Embryonic facial prominence (tissue), 1 donor: ENCODE measurements around the gene SLC38A5.

Experiments used
- DNase-seq: peaks from one replicate; pipeline ENCODE4 v3.0.0-alpha.2; 2016; ENCODE audit errors: extremely low spot score

SLC38A5 gene

DNA sequence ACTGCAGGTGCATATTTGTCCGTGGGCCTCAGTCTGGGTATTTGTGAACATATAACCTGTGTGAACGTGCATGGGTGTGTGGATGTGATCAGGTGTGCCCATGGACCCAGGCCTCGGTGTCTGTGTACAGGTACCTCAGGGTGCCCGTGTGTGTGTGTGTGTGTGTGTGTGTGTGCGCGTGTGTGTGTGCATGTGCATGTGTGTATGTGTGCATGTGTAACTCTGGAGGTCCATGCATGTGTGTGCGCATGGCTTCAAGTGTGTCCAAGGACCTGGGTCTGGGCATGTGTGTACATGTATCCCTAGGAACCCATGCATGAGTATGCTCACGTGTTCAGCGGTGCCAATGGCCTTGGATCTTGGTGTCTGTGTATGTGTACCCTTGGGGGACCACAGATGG, 21.7 kb upstream of the SLC38A5 start:
- no peak for DNase-seq

DNA sequence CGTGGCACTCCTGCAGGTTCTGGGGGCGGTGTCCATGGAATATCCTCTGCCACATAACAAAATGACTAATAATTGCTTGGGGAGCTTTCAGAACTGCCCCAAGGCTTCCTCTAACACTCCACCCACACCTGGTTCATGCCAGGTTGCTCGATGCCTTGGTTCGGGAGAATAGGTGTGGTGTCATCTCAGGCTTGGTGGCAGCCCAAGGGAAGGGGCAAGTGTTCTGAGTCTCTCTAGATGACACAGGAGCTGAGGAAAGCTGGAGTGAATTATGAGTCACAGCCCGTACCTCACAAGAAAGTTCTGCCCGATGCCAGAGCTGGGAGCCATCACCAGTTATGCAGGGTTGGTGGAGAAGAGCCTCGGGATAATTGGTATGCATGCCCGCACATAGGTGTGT, 20.6 kb upstream of the SLC38A5 start:
- no peak for DNase-seq

DNA sequence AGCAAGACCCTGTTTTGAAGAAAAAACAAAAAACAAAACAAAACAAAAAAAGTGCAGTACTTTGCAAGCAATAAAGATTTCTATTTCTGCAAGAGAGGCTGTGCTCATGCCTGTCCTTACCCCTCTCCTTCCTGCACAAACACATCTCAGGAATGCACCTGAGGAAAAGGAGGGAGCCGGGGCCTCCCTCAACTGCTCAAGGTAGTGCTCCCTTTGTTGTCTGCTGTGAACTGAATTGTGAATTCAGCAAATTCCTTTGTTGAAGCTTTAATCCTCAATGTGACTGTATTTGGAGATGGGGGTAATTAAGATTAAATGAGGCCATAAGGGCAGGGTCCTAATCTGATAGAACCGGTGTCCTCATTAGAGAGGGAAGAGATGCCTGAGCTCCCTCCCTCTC, 19.8 kb upstream of the SLC38A5 start:
- no peak for DNase-seq

DNA sequence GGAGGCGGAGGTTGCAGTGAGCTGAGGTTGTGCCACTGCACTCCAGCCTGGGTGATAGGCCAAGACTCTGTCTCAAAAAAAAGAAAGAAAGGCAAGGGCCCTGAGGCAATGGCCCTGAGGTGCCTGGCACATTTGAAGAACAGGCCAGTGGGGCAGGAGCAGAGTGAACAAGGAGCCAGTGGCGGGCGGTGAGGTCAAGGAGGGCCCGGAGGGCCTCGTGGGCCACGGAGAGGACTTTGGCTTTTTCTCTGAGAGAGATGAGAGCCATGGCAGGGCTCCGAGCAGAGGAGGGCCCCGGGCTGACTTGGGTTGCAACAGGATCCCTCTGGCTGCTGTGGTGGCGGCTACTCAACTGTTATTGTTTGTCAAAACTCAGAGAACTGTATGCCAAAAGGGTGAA, 19.2 kb upstream of the SLC38A5 start:
- DNase-seq = no peak

DNA sequence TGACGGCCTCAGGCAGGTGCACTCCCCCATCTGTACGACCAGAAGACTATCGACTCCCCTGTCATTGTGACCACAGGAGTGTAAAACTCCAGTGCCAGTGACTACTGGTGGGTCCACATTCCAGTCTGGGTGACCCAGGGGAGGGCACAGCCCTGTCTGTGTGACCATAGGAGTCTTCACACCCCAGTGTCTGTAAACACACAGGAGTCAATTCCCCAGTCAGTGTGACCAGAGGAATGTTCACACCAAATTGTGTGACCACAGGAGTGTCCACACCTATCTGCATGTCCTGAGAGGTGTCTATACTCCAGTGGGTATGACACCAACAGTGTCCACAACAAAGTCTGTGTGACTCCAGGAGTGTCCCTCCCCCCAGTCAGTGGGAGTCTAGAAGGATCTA, 18.0 kb upstream of the SLC38A5 start:
- no peak for DNase-seq

DNA sequence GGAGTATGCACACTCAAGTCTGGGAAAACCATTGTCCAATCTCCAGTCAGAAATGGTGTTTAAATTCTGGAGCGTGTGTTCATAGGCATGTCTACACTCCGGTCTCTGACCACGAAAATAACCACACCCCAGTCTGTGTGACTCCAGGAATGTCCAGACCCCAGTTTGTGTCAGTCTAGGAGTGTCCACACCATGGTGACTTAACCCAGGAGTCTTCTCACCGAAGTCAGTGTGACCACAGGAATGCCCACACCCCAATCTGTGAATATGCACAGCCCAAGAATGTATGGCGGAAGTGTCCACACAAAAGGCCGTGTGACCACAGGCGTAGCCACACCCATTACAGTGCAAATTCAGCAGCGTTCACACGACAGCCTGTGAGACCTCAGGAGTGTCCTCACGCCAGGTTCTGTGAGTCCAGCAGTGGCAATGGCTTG, 17.3 kb upstream of the SLC38A5 start:
- no peak for DNase-seq

DNA sequence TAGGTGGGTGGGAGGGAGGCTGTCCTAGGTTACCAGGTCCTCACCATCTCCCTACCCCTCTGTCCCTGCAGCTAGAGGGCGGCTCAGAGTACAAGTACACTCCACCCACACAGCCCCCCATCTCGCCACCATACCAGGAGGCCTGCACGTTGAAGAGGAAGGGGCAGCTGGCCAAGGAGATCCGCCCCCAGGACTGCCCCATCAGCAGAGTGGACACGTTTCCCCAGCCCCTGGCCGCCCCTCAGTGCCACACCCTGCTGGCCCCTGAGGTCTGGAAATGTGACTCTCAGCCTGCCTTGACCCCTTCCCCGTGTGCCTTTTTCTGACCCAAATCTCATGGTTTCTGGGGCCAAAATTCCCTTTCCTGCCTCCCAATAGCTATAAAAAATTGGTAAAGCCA, 12.5 kb upstream of the SLC38A5 start:
- no peak for DNase-seq

DNA sequence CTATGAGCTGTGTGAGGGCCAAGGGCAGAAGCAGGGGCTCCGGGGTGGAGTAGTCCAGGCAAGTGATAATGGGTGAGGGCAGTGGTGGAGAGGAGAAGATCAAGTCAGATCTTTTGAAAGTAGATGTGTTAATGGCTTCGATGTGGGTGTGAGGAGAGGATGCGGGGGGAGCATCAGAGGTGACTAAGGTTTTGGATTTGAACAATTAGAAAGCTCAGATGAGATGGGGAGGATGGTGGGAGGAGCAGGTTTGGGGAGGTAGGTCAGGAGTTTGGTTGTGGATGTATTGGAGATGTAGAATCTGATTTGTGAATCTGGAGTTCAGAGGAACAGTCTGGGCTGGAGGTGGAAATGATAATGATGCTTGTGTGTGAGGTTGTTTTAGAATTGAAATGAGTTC, 10.5 kb upstream of the SLC38A5 start:
- no peak for DNase-seq

DNA sequence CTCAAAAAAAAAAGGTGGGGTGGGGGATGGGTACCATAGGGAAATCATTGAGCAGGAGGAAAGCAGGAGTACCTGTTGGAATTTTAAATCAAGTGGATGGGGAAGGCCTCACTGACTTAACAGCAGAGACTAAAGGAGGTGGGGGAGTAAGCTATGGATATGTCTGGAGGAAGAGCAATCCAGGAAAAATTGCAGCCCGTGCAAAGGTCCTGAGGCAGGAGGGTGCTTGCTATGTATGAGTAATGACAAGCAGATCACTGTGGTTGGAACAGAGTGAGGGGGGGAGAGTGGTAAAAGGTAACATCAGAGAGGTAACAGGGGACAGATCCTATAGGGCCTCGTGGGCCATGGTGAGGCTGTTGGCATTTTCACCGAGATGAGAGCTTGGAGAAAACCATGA, 10.1 kb upstream of the SLC38A5 start:
- no peak for DNase-seq

DNA sequence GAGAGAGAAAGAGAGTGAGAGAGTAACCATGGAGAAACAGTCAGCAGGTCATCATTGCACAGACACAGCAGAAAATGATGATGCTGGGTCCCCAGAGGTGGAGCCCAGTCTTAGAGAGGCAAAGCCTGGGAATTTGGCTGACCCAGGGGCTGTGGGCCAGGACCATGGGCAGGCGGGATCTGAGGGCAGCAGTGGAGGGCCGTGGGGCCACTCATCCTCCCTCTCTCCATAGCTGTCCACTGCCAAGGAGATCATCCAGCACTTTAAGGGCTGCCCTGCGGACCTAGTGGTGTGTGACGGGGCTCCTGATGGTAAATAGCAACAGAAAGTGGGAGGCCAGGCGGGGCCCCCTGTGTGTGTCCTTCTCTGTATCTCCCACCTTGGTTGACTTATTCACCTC, 8.7 kb upstream of the SLC38A5 start:
- no peak for DNase-seq

DNA sequence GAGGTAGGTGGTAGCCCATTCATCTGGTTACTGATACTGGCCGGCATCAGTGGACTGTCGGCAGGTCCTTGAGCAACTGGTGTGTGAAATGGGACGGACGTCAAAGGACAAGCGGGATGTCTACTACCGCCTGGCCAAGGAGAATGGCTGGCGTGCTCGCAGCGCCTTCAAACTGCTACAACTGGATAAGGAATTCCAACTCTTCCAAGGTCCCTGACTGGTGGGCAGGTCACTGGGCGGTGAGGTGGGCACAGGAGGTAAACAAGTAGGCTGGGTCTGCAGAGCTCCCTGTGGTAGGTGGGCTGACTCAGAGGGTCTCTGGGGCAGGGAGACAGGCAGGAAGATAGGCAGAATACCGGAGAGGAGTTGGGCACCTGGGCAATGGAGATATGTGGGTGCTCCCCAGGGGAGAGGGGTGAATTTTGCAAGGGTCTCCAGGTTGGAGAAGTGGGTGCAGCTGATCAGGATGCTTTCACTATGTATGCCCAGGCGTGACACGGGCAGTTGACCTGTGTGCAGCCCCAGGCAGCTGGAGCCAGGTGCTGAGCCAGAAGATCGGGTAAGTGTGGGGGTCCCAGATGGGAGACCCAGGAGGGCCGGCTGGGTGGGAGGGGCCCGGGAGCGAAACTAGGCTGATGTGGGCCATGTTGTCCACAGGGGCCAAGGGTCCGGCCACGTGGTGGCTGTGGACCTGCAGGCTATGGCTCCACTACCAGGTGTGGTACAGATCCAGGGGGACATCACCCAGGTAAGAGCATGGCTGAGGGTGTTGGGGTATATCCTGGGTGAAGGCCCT, 8.1 kb upstream of the SLC38A5 start:
- DNase-seq = no peak

DNA sequence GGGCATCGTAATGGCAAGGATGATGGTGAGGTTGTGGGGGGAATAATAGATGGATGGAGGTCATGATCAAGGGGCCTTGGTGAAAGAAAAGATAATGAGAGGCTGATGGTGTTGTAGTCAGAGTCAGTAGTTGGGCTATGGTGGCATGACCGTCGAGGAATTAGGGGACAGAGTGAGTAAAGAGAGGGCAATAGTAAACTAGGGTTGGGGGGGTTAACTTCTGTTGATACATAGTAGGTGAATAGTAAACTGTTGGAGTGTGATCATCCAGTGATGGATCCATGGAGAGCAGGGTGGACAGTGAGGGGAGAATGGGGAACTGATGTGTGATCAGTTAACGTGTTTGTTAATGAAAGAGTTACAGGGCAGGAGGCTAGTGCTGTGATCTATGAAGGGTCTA, 6.9 kb upstream of the SLC38A5 start:
- DNase-seq = no peak

DNA sequence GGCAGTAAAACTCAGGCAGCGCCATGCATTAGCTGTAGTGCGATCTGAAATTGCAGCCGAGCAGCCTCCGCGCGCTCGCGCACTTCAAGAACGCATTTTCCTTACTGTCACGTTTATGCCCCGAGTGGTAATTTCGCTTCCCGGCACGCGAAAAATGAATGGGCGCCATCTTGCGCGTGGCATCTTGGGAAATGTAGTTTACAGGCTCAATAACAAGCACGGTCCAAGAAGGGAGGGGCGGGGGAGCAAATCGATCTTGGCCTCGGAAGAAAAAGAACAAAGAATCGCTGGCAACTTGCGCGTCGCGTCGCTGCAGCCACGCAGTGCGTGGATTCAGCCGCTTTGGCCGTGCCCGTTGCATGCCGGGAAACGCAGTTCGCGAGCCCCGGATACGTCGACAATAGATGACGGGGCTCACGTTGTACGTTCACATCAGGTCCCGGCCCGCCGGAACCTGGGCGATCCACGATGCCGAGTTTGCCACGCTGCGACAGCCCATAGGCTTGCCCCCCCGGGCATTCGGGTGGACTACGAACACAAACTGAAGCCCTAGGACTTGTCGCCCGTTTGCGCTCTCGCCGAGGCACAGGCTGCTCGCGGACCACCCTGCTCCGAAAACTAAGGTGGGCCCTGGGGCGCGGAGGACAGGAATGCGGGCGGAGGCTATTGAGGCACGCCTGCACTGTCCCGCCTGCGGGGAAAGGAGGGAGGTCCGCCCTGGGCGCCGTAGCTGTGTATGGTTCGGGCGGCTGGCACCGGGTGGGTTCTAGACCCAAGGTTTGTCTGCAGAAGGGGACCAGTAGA, 5.9 kb upstream of the SLC38A5 start, which contains the start of gene FTSJ1:
FTSJ1 (plus strand) TSS at position 426 of the 804 bp plus-strand sequence. CDS start 1,849 bp downstream, outside the sequence.
- peak; percentile 73 for DNase-seq

DNA sequence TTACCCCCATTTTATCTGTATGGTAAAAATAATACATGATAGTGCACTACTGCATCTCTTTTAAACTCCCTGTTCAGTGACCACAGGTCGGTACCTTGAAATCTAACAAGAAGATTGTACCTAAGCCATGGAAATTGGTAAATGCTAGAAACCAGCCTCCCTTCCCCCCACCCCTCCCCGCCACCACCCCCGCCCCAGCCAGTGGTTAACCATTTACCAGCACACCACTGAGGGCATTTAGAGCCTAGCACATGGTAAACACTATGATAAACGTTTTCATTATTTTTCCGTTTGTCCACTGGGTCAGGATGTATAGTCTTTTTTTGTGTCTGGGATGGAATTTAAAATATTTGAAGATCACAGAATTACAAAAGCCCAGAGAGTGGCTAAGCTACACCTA, 5.2 kb upstream of the SLC38A5 start:
- no peak for DNase-seq

DNA sequence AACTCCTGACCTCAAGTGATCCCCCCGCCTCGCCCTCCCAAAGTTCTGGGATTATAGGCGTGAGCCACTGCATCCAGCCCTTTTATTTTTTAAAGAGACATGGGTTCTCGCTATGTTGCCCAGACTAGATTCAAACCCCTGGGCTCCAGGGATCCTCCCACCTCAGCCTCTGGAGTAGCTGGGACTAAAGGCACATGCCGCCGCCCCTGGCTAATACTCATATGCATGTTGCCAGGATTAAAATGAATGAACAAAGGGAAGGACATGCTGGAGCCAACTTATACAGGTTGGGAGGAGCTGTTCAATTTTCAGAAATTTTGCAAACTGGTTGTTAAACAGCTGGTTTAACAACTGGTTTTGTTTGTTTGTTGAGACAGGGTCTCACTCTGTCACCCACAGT, 4.5 kb upstream of the SLC38A5 start:
- DNase-seq = no peak

DNA sequence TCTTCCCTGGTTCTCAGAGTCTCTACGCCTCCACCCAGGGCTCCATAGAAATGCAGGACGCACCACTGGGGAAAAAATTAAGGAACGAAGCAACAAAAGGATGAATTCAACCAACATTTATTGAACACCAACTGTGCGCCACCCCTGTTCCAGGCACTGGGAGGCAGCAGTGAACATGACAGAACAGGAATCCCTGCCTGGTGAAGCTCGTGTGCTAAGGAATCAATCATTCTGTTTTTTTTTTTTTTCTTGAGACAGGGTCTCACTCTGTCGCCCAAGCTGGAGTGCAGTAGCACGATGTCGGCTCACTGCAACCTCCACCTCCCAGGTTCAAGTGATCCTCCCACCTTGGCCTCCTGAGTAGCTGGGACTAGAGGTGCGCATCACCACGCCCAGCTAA, 4.1 kb upstream of the SLC38A5 start:
- DNase-seq = no peak

DNA sequence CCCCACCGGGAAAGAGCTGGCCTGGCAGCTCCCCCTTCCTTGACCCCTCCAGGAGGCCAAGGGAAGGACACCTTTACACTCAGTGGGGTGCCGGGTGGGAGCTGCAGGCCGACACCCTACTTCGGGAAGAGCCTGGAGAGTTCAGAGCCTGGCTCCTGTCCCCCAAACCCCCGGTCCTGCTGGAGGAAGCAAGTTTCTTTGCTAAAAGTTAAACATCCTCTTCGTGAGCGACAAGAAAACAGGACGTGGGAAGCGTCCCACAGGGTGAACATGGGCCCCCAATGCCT, 3.6 kb upstream of the SLC38A5 start:
- no peak for DNase-seq

DNA sequence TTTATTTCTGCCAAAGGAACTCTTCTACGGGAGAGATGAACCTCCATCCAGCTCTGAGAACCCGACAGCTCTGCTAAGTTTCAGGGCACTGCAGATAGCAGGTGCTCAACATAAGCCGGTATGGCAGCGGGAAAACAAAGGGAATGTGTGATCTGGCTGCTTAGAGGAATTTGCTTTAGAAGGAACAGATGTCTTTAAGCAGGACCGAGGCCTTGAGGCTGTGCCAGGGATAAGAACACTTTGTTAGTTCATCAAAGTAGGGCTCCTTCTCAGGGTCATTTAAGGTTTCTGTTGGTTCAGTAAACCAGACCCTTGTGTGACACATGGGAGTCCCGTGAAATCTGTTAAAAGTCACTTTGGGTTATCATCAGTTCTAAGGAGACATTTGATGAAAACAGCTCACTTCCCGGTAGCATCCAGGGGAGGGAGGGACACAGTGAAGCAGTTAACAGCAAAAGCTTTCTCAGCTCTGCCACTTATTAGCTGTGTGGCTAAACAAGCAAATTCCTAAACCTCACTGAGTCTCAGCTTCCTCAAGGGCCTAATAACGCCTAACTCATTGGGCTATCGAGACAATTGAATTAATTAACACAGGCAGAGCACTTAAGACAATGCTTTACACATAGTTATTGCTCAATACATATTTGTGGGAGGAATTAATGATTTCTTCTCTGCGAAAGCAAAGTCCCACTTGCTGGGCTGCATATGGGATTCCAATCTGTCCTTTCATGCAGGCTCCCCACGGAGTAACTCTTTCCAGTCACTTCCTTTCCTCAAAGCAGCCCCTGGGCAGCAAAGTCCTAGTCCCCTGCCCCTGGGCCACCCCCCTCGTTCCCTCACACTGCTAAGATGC, 3.0 kb upstream of the SLC38A5 start:
- no peak for DNase-seq

DNA sequence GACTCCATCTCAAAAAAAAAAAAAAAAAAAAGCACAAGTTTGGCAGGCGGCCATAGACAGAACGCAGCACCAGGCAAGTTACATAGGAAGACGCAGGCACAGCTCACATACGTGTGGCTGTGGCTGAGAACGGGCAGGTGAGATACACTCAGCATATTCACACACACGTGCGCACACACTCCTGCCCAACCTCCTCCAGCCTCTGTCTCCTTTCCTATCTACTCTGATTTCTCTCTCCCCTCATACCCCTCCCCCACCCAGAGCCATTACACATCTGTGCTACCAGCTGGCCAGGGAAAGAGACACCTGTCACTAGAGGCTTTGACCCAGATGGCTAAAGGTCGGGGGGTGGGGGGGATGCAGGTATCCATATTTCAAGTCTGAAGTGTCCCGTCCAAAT, 2.2 kb upstream of the SLC38A5 start:
- no peak for DNase-seq

DNA sequence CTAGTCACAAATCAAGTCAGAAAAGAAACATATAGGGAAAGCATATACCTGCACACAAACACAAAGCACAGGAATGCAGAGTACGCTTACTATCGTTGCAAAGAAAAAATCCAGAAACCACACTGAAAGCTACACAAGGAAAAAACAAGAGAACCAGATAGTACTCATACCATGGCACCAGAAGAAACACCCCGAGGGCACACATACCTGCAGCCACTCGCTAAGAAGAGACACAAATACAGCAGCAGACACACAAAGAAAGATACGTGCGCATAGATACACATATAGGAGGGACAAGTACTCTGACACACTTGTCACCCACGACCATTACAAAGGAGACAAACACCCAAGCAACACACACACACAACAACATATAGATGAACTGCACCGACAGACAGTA, 1.4 kb upstream of the SLC38A5 start:
- no peak for DNase-seq

DNA sequence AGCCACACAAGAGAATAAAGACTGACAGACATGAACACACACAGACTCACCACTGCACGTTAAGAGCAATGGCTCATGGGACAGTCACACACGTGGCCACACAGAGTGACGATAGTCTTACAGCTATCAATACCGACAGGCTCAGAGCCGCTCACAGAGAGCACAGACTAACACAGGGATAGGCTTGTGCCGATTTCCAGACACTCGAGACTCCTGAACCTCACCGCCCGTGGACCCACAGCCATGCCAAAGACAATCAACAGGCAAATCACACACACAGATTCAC, 716 bp upstream of the SLC38A5 start:
- no peak for DNase-seq
